ENCODE data around the gene PARD3.

Gene PARD3

GRCh38 chr10:34249634-34250033, 565.5 kb downstream of the PARD3 start:
- peak; percentile 49; the same call in 1 of the 2 replicates for TF ChIP-seq CTCF (IDR thresholded peaks at IDR 0.05)

- no peak for TF ChIP-seq CTCF (IDR thresholded peaks at IDR 0.05)
Measured at GRCh38 chr10:34247560-34247959, 567.5 kb downstream of the PARD3 start.

DNA sequence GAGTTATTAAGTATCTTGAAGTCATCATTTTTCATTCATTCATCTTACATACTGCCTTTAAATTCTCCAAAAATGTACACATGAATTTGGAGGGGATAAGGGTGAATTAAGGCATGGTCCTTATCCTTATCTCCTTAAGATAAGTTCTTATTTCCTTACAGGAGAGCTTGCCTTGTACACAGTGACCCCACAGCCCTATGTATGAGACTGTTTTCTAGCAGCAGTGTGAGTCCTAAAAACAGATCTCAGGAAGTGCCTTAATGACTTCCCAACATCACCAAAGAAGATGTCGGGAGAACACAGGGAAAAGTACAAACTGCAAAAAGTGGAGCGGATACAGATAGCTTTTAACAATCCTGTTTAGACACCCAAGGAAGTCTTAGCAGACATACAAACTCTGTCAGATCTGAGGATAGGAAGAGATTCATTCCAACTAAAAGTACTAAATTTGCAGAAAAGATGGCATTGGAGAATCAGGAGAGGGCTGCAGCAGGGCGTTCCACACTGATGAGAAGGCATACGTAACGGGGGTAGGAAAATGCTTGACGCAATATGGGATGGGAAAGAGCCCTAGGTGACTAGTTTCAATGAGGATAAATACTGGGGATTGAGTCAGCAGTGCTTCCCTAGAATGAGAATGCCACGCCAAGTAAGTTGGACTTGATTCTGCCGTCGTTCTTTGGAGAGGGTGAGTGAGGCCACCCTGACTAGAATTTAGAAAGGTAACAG, 570.2 kb downstream of the PARD3 start:
- no peak for TF ChIP-seq CTCF (IDR thresholded peaks at IDR 0.05)

DNA sequence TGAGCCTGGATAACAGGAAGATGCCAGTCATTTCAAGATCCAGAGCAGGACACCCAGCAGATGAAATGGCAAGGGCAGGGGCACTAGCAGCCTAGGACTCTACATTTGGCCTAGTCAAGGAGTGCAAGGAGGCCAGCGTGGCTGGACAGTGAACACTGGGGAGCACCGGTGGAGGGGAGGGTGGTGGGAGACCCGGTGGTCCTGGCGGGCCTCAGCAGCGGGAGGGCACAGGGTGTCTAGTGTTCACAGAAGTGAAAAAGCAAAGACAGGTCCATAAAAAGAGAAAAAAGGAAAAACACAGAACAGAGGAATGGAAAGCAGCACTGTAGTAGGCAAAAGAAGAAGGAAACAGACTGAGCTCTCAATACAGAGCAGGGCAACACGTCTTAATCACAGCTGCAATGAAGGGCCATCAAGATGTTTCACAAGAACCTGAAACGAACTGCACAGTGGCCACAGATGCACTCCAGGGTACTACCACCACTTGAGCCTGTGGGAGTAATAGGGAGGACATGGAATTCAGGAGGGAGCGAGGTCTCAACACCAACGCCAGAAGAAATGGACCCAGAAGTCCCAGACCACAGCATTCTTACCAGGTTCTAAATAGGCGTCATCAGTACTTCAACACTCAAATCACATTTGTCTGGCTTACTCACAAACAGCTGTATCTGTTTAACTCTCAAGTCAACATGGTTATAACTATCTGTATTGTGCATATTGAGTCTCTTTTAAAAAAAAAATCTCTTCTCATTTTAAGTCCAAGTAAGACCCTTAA, 573.7 kb downstream of the PARD3 start:
- TF ChIP-seq CTCF (IDR thresholded peaks at IDR 0.05): no peak

- TF ChIP-seq CTCF (IDR thresholded peaks at IDR 0.05): no peak
Measured at GRCh38 chr10:34240039-34240438, 575.1 kb downstream of the PARD3 start.

- no peak for TF ChIP-seq CTCF (IDR thresholded peaks at IDR 0.05)
Measured at GRCh38 chr10:34237898-34238455, 577.1 kb downstream of the PARD3 start.

DNA sequence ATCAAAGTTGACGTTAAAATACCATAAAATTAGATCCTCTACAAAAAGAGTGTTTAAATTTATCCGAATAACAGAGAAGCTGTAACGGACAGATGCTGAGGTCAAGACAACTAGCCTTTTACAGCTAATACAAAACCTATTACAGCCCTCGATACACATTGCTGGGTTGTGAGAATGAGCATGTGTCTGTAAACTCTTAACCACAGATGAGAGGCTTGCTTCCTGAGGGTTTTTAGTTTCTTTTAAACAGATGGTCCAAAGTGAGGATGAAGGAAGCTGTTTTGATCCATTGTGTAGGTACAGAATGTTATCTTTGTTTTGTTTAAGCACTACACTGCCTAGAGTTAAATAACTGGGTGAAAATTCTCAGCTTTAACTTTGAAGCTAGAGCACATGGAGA, 578.2 kb downstream of the PARD3 start:
- TF ChIP-seq CTCF (IDR thresholded peaks at IDR 0.05): no peak

Data from LNCAP (cell line).